ENCODE data around the gene RSRC1.

DNA sequence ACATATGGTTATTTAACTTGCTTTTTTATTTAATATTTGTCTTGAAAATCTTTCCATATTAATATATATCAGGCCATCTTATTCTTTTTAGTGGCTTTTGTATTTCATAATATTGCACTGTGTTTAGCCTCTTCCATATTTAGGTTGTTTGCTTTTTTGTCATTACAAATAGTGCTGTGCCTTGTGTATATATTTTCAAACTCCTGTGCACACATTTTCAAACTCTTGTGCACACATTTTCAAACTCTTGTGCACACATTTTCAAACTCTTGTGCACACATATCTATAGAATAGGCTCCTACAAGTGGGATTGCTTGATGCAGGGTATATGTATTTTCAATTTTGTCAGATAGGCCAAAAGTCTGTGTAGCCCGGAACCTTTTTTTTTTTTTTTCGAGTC is 343.1 kb downstream of the RSRC1 start:
- TF ChIP-seq RBBP5 (IDR thresholded peaks at IDR 0.05; ENCODE audit: borderline replicate concordance, low read depth, low read length): no peak
- no peak for TF ChIP-seq NRF1 (IDR thresholded peaks at IDR 0.05; ENCODE audit: low read depth, low read length)
- TF ChIP-seq SP1 (IDR thresholded peaks at IDR 0.05; ENCODE audit: low read depth, low read length): no peak
- no peak for TF ChIP-seq ZNF274 (IDR thresholded peaks at IDR 0.05; ENCODE audit: borderline replicate concordance, extremely low read depth, low read length)
- no peak for TF ChIP-seq NANOG (IDR thresholded peaks at IDR 0.05; ENCODE audit: insufficient read depth, low read depth, low read length, poor library complexity, severe bottlenecking)

Measured in H1 (cell line).